HG03558 (cell line): ENCODE data around the gene PCBP1.
"Not testable (repeated sequence)": the region's sequence is repeated elsewhere in the genome, so short reads cannot be mapped to it uniquely, and the experiment has no call there.

Experiments used
- ATAC-seq: cut with Tn5 transposase; IDR thresholded peaks from one replicate; pipeline ENCODE4 v1.9.1; 2021; ENCODE audit warnings: moderate number of reproducible peaks; ENCODE audit not compliant: unreplicated experiment; ENCODE audit errors: extremely low read depth

Gene PCBP1

GRCh38 chr2:70080610-70081200 is 6.6 kb upstream of the PCBP1 start:
- ATAC-seq, result no peak

DNA sequence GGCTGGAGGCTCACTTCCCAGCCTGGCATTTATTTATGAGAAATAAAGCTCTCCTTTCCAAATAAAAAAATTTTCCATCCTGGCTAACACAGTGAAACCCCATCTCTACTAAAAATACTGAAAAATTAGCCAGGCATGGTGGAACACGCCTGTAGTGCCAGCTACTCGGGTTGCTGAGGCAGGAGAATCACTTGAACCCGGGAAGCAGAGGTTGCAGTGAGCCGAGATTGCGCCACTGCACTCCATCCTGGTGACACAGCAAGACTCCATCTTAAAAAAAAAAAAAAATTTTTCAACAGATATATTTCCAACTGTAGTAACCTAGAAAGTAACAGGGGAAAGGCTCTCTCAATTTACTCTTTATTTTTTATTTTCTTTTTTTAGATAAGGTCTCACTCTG is 6.1 kb upstream of the PCBP1 start:
- no peak for ATAC-seq

DNA sequence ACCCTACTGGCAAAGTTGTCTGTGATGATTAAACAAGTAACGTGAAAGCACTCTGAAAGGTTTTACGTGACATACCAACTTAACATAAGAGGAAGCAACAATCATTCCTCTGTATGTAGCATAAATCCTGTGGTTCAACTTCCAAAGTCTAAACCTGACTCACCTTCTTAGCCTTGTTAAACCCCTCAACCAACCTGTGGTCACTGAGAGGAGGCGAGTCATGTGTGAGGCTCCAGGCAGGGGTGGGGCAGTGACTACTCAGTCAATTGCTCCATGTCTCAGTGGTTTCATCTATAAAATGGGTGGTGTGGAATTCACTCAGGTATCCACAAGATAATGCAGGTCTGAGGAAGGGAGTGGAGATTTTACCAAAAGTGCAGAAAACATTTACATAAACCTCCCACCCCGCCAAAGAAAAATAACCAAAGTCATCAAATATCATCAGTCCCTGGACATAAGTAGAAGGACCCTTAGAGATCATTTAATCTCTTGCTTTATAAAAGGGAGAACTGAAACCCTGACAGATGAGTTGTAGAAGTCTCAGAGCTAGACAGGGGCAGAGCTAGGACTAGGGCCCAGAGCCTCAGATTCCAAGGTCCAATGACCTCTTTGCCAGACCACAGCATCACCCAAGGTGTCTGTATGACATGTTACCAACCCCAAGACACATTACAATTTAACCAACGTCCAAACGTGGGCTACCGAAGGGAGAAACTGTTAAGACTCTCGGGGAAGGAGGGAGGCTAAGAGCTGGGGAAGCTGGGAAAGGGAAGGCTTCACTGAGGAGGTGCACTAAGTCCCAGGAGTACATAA is 3.7 kb upstream of the PCBP1 start:
- peak; percentile 29 for ATAC-seq

GRCh38 chr2:70084973-70085710 is 2.1 kb upstream of the PCBP1 start:
- no peak for ATAC-seq

GRCh38 chr2:70085711-70086277 is 1.5 kb upstream of the PCBP1 start:
- ATAC-seq, result no peak

DNA sequence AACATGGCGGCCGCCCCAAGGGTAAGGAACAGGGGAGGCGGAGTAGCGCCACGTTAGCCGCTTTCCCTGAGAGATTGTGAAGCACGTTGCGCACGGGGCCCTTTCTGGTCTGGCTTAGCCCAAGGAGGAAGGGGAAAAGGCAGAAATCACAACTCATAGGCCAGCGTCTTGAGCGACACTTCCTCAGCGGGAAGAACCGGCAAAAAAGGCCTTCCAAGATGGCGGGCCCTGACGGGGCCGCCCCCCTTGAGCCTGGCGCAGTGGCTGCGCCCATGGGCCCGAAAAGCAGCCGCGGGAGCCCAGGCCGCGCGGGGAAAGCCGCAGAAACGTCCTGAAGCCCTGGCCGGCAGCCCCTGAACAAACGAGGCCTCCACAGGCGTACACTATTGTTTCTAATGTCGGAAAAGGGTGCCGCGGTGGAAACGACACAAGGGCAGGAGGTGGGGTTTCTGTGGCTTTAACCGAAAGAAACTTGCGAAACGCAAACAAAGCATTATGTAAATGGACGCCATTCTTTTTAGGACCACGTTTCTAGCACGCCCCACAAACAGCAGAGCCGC is 919 bp upstream of the PCBP1 start:
- ATAC-seq, result no peak

DNA sequence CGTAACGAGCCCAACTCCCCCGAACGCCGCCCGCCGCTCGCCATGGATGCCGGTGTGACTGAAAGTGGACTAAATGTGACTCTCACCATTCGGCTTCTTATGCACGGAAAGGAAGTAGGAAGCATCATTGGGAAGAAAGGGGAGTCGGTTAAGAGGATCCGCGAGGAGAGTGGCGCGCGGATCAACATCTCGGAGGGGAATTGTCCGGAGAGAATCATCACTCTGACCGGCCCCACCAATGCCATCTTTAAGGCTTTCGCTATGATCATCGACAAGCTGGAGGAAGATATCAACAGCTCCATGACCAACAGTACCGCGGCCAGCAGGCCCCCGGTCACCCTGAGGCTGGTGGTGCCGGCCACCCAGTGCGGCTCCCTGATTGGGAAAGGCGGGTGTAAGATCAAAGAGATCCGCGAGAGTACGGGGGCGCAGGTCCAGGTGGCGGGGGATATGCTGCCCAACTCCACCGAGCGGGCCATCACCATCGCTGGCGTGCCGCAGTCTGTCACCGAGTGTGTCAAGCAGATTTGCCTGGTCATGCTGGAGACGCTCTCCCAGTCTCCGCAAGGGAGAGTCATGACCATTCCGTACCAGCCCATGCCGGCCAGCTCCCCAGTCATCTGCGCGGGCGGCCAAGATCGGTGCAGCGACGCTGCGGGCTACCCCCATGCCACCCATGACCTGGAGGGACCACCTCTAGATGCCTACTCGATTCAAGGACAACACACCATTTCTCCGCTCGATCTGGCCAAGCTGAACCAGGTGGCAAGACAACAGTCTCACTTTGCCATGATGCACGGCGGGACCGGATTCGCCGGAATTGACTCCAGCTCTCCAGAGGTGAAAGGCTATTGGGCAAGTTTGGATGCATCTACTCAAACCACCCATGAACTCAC is 673 bp downstream of the PCBP1 start:
- no peak for ATAC-seq

- no peak for ATAC-seq
Measured at GRCh38 chr2:70088598-70089219, 1.4 kb downstream of the PCBP1 start.

- no peak for ATAC-seq
Measured at GRCh38 chr2:70089220-70089982, 2.1 kb downstream of the PCBP1 start.

- no peak for ATAC-seq
Measured at GRCh38 chr2:70089983-70090525, 2.8 kb downstream of the PCBP1 start.

- ATAC-seq, result no peak
Measured at GRCh38 chr2:70090706-70091334, 3.5 kb downstream of the PCBP1 start.

DNA sequence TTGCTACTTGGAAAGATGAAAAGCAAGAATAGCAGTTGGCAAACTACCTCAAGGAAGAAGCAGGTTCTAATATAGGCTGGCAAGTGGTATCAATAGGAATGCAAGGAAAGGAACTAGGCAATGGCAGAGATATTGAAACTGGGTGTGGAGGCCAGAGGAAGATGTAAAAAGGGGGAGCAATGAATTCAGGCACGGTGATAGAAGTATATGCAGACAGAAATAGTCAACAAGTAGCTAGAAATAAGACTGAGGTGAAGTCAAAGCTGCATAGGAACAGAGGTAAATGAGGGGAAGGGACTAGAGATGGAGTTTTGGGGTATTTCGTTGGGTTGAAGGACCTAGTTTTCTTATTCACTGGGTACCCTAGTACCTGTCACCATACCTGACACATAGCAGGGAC is 4.1 kb downstream of the PCBP1 start:
- no peak for ATAC-seq

DNA sequence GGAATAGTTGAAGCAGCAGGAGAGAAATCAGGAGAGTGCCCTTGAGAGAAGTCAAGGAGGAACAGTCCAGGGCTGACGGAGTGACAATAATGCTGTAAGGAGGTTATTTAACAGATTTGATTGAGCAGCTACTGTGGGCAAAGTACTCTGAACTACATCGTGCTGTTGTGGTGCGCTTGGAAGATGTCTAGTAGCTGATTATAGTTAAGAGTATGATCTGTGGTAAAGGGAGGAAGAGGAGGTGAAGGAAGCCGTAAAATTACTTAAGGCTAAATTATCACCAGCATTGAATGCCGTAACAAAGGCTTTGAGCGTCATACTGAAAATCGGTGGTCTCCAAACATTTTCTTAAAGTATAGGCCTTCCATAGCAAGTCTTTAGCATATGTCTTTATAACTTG is 4.5 kb downstream of the PCBP1 start:
- no peak for ATAC-seq

DNA sequence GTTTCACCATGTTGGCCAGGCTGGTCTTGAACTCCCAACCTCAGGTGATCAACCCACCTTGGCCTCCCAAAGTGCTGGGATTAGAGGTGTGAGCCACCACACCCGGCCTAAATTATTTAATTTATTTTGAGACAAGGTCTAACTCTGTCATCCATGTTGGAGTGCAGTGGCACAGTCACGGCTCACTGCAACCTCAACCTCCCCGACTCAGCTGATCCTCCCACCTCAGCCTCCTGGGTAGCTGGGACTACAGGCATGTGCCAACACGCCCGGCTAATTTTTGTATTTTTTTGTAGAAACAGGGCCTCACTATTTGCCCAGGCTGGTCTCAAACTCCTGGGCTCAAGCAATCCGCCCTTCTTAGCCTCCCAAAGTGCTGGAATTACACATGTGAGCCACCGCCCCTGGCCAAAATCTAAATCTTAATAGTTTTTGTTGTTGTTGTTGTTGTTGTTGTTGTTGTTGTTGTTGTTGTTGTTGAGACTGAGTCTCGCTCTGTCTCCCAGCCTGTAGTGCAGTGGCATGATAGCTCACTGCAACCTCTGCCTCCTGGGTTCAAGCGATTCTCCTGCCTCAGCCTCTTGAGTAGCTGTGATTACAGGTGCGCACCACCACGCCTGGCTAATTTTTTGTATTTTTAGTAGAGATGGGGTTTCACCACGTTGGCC is 5.4 kb downstream of the PCBP1 start:
- ATAC-seq, result not testable (repeated sequence)

GRCh38 chr2:70094171-70094977 is 7.1 kb downstream of the PCBP1 start:
- no peak for ATAC-seq

DNA sequence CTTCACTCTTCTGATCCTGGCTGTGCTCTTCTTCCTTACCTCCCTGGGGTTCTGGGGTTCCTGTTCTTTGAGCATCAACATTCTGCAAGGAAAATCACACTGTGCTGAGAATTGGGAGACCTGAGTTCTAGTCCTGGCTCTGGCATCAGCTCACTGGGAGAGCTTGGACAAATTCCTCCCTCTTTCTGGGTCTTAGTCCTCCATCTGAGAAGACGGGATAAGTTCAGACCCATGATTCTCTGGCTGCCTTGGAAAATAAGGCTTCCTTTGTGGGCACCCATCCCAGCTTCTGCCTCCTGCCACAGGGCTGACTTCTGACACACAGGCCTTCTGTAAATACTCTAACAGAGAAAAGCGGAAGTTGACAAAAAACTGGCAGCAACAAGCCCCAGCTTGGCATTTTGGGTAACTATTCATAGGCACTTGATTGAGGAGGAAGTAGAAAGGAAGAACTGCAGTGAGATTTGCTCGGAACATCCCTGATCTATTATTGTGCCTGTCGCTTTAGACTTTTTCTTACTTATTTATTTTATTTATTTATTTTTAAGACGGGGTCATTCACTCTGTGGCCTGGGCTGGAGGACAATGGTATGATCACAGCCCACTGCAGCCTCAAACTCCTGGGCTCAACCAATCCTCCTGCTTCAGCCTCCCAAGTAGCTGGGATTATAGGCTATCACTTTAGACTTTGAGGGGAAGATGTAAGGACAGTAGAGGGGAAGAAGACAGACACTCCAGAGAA is 7.9 kb downstream of the PCBP1 start:
- no peak for ATAC-seq
